NAMALWA (cell line): ENCODE measurements around the gene SMIM7.

Experiments
- DNase-seq: peaks from one replicate; pipeline ENCODE4 v3.0.0-alpha.2; 2015; ENCODE audit warnings: low spot score

The SMIM7 gene

GRCh38 chr19:16621165-16621800 lies 38.7 kb downstream of the SMIM7 start:
- DNase-seq = no peak

GRCh38 chr19:16620584-16620983 lies 39.4 kb downstream of the SMIM7 start:
- DNase-seq = no peak

DNA sequence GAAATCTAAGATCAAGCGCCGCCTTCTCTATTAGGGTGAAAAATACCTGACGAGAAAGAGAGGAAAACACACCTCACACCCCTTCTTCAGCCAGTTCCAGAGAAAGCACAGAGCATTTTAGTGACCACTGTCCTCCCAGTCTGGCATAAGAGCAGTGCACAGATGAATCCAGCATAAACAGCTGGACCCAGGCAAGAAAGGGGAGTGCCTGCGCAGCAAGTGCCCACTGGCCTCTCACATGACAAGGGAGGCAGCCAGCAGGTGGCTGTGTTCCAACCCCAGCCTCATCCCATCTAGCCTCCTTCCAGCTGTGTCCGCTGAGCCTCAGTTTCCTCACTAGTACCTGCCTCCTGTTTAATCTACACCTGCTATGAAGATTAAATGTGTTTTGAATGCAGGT lies 39.9 kb downstream of the SMIM7 start:
- no peak for DNase-seq

DNA sequence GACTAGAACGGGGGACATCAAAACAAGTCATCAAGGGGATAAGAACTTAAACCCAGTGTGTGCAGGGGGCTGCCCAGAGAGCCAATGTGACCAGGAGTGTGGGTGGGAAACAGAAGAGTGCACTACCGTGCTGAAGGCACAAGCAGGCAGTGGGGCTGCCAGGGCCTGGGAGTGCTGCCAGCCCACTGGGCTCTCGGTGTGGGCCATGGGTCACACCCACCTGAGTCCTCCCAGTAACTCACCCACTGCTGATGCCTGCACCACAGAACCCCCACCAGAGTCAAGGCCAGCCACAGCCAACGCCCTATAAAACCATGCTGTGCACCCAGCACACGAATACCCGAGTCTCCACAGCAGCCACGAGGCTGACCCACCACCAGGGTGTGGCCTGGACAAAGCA lies 40.5 kb downstream of the SMIM7 start:
- DNase-seq = no peak

DNA sequence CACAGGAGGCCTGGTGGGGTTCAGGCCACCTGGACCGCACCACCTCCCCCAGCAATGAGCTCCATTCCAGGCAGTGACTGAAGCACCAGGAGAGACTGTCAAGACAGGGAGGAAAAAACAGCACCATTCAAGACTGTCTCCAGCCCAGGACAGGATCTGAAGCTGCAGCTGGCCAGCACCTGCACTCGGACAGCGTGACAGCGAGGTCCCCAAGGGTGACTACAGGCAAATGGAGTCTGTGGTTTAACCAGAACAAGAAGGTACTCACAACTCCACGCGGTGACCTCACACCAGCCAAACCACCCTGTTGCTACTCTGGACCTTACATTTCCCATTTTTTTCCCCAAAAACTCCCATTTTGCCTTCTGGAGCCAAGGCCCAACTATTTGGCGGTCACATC lies 41.7 kb downstream of the SMIM7 start:
- DNase-seq = peak; percentile 58

- DNase-seq = no peak
Measured at GRCh38 chr19:16615808-16616207, 44.1 kb downstream of the SMIM7 start.

DNA sequence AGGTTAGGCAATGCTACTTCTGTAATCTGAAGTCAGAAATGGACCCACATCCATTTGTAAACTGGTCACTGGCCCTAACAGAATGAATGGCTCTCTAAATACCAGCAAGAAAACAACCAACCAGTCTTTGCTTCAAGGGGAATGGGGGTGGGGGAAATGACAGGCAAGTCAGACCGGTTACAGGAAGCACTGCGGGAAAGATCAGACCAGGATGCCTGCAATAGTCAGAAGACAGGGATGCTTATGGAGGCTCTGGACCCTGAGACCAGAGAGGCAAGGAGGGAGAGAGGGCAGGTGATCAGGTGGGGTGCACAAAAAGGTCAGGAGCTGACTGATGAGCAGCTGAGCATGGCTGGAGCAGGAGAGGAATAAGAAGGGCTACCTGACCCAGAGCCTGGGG lies 45.0 kb downstream of the SMIM7 start:
- no peak for DNase-seq

GRCh38 chr19:16613841-16614240 lies 46.1 kb downstream of the SMIM7 start:
- DNase-seq = no peak

- DNase-seq = no peak
Measured at GRCh38 chr19:16612636-16613035, 47.3 kb downstream of the SMIM7 start.

GRCh38 chr19:16611121-16611520 lies 48.8 kb downstream of the SMIM7 start:
- DNase-seq = no peak

- no peak for DNase-seq
Measured at GRCh38 chr19:16609511-16610200, 50.3 kb downstream of the SMIM7 start.

GRCh38 chr19:16608290-16608739 lies 51.6 kb downstream of the SMIM7 start:
- DNase-seq = no peak

GRCh38 chr19:16607819-16608218 lies 52.1 kb downstream of the SMIM7 start:
- no peak for DNase-seq

- no peak for DNase-seq
Measured at GRCh38 chr19:16605553-16605994, 54.4 kb downstream of the SMIM7 start.

GRCh38 chr19:16605115-16605514 lies 54.8 kb downstream of the SMIM7 start:
- DNase-seq = no peak

DNA sequence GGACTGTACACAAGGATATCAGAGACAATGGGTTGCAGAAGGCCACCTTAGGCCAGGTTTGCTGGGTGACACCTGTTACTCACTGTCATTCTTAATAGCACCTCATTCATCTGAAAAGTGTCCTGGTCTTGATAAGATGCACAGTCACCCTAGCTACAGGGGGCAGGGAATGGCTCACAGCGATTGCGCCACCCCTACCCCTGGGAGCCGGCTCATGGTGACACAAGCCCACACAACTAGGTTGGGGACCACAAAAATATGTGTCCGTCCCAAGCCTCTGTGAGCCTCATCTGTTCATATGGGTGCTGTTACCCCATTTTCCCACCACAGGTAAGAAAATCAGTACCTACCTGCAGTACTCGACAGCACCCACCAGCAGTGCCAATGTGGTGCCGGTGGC lies 55.3 kb downstream of the SMIM7 start:
- no peak for DNase-seq

DNA sequence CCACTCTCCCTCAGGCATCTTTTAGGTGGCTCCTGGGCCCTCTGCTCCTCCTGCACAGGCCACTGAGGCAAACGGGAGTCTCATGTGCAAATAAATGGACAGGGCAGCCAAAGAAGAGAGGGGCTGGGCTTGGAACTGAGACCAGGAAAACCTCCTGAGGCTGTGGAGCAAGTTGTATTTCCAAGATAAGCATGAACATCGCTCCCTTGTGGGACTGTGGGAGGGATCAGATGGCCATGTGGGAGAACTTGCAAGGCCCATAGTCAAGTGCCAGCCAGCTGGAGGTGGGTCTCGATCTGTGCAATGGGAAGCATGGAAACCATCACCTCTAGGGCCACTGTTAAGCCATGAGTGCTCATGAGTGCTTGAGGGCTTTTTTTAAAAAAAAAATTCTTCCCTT lies 56.9 kb downstream of the SMIM7 start:
- DNase-seq = no peak

DNA sequence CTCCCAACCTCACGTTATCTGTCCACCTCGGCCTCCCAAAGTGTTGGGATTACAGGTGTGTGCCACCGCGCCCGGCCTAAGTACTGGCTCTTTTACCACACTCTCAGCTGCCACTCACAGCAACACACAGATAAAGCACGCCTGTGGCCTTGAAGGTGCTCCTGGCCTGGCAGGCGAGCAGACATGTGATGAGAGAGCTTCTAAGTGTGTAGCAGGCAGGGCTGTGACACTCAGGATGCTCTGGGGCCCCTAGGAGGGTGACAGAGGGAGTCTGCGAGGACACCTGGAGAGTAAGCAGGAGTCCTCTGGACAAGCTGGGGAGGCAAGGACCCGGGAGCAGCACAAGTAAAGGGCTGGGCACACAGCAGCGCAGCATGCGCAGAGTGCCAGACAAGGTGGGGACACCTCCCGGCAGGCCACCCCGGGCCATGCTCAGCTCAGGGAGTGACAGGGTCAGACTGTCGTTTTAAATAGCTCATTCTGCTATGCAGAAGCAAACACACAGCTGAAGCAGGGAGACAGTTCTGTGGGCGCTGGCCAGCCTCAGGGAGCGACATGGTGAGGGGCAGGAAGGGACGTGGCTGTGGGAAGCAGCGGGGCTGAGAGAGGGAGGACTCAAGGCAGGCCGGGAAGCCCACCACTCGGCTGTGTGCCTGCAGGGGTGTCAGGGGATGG lies 58.4 kb downstream of the SMIM7 start:
- no peak for DNase-seq

- DNase-seq = no peak
Measured at GRCh38 chr19:16600824-16601223, 59.1 kb downstream of the SMIM7 start.

GRCh38 chr19:16599655-16600346 lies 60.1 kb downstream of the SMIM7 start:
- peak; percentile 53 for DNase-seq

DNA sequence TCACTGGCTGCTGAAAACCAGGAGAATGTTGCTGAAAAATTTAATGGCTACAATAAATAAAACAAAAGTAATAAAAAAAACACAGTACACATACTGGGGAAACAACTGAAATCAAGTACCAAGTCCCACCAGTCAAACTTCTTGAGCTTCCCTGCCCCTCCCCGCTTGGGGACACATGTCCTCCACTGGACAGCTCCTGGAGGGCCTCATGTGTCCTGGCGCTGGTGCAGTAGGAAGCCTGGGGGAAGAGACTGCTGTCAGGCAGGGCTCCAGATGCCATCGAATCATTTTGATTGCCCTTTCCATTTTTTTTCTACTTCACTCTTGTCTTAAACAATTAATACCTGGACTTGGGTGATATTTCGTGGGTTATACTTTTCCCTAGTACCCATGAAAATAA lies 61.1 kb downstream of the SMIM7 start:
- DNase-seq = no peak

GRCh38 chr19:16596399-16596798 lies 63.5 kb downstream of the SMIM7 start:
- no peak for DNase-seq
